HFFc6 (cell line): ENCODE data around the gene ZFAND6. TPM values are rescaled to one million over a fixed set of nuclear protein-coding genes. Genes with fewer than 3 reads are reported as not detected.

ENCODE experiments used
- DNase-seq: peaks from one replicate; pipeline ENCODE4 v3.0.0-alpha.2; 2018
- H3K27ac Mint-ChIP-seq: 2 replicates; pipeline ENCODE4 v1.8.0; 2020; ENCODE audit warnings: mild to moderate bottlenecking, mixed read lengths
- H3K27me3 Mint-ChIP-seq: 2 replicates; pipeline ENCODE4 v1.8.0; 2021; ENCODE audit warnings: mild to moderate bottlenecking, moderate library complexity, mixed read lengths; ENCODE audit not compliant: insufficient read depth
- H3K36me3 Mint-ChIP-seq: 2 replicates; pipeline ENCODE4 v1.8.0; 2021; ENCODE audit warnings: low read depth, mixed read lengths
- H3K4me1 Mint-ChIP-seq: 2 replicates; pipeline ENCODE4 v1.8.0; 2020; ENCODE audit warnings: low read depth, mixed read lengths
- H3K4me3 Mint-ChIP-seq: 2 replicates; pipeline ENCODE4 v1.8.0; 2020; ENCODE audit warnings: mild to moderate bottlenecking, moderate library complexity, mixed read lengths
- H3K9me3 Mint-ChIP-seq: 2 replicates; pipeline ENCODE4 v1.8.0; 2020; ENCODE audit warnings: mild to moderate bottlenecking, mixed read lengths
- total RNA-seq, 6 experiments: library from RNA; stranded (reverse); fragmentation: NEBNext Ultra II Directional; extraction: Animal tissue kit (Norgen Biotek cat#: 25700); gene quantifications; 2 replicates in 1 of 6; 3 replicates in 5 of 6; pipeline ENCODE4 v1.2.3, GENCODE V29; 2021
- TF ChIP-seq, protein P1 (sequence below): fragments of 200-600 bp; sonication (generic); IDR thresholded peaks from 2 replicates; pipeline ENCODE4 v1.5.0; 2021; ENCODE audit warnings: antibody characterized with exemption, mild to moderate bottlenecking

Gene ZFAND6
- total RNA-seq, 6 experiments from 2014 or later = 49.0 to 62.6 (median 57.6) TPM

DNA sequence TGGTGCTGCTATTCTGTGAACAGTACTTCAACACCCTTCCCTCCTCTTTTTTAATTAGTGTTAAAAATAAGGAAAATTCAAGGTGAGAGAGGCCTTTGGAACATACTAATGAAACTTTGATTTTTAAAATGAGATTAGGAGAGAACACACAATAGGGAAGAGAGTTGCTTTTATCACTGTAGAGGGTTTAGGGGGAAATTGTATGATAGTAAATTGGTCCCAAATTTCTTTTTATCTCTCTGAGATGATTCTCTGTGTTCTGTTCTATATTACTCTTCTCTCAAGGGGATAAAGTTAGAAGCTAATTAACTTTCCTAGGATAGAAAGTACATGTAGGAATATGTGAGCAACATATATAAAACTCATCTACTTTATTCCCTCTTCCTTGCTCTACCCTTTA is 40.8 kb downstream of the ZFAND6 start:
- no peaks in the 10 kb centered on the region for H3K27me3 Mint-ChIP-seq
- TF ChIP-seq, protein P1, sequence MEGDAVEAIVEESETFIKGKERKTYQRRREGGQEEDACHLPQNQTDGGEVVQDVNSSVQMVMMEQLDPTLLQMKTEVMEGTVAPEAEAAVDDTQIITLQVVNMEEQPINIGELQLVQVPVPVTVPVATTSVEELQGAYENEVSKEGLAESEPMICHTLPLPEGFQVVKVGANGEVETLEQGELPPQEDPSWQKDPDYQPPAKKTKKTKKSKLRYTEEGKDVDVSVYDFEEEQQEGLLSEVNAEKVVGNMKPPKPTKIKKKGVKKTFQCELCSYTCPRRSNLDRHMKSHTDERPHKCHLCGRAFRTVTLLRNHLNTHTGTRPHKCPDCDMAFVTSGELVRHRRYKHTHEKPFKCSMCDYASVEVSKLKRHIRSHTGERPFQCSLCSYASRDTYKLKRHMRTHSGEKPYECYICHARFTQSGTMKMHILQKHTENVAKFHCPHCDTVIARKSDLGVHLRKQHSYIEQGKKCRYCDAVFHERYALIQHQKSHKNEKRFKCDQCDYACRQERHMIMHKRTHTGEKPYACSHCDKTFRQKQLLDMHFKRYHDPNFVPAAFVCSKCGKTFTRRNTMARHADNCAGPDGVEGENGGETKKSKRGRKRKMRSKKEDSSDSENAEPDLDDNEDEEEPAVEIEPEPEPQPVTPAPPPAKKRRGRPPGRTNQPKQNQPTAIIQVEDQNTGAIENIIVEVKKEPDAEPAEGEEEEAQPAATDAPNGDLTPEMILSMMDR = no peak
- peaks cover 21% of the 10 kb centered on the region for H3K4me1 Mint-ChIP-seq
- H3K27ac Mint-ChIP-seq = no peak overlapping the region
- H3K4me3 Mint-ChIP-seq = no peak overlapping the region
- no peak for DNase-seq
- 0 out of 2 replicates have a peak, but pooled peaks cover 8% of the 10 kb centered on the region for H3K36me3 Mint-ChIP-seq
- H3K9me3 Mint-ChIP-seq = no peaks in the 10 kb centered on the region

DNA sequence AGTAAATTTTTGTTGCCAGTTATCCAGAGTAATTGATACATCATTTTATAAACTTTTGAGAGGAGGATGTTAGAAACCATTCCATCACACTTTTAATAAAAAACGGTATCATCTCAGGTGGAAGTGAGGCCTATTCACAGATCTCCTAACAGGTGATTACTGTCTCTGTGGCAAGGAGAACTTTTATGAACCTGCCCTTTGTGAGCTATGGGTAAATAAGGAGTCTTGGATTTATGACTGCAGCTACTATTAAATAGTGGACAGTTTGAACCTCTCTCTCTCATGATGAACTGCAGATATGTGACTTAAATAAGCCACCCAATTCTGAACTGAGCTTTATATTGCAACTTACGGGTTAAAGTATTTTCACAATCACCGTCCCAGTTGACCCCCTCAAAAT is 45.7 kb downstream of the ZFAND6 start:
- peaks cover 28% of the 10 kb centered on the region for H3K4me1 Mint-ChIP-seq

DNA sequence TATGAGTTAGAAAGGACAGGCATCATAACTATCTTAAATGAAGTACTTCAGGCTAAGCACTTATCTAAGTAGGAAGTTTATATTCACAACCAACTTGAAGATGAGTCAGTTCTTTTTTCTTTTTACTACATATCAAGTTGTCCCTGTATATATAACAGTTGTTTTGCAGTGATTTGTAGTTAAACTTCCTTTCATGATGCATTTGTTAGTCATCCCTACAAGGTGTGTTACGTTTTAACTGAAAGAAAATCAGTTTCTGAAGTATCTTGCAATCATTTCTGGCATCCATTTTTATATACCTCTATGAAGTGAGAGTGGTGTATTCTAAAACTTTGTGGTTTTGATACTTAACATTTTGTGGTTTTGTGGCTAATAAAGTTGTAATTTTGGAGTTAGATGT is 46.1 kb downstream of the ZFAND6 start:
- Mint-ChIP-seq H3K36me3 (peaks cover 14% of the 10 kb centered on the region; the same call in 1 of the 2 replicates), H3K9me3 (no peaks in the 10 kb centered on the region), H3K4me3 (peak overlapping the region; percentile 66), H3K4me1 (peaks cover 28% of the 10 kb centered on the region), H3K27me3 (no peaks in the 10 kb centered on the region; the same call in 1 of the 2 replicates), H3K27ac (peak overlapping the region; percentile 80)
- TF ChIP-seq, protein P1 = no peak
- peak; percentile 72 for DNase-seq

More for the DNA sequence above, 45.7 kb downstream of the ZFAND6 start:
- Mint-ChIP-seq H3K36me3 (peaks cover 14% of the 10 kb centered on the region; the same call in 1 of the 2 replicates), H3K27me3 (no peaks in the 10 kb centered on the region; the same call in 1 of the 2 replicates), H3K9me3 (no peaks in the 10 kb centered on the region), H3K4me3 (peak overlapping the region; percentile 66), H3K27ac (peak overlapping the region; percentile 80)
- DNase-seq = no peak
- TF ChIP-seq, protein P1 = no peak

DNA sequence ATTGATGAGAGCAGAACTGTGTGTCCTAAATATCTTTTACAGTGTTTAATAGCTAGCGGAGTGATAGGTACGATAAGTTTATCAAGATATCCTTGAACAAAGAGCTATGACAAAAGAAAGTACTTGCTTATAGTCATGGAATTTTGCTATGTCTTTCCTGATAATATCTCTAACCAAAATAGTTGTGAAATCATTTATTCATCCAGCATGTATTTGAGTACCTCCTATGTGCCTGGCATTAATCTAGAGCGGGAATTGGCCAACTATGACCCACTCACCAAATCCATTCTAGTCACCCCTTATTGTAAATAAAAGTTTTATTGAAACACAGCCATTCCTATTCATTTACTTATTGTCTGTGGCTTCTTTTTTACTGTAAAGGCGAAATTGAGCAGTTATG is 46.6 kb downstream of the ZFAND6 start:
- TF ChIP-seq, protein P1 = no peak
- Mint-ChIP-seq H3K9me3 (no peaks in the 10 kb centered on the region), H3K4me3 (peak overlapping the region; percentile 61), H3K27ac (peak overlapping the region; percentile 80), H3K4me1 (peaks cover 28% of the 10 kb centered on the region), H3K36me3 (peaks cover 14% of the 10 kb centered on the region; the same call in 1 of the 2 replicates), H3K27me3 (no peaks in the 10 kb centered on the region; the same call in 1 of the 2 replicates)
- peak; percentile 66 for DNase-seq

DNA sequence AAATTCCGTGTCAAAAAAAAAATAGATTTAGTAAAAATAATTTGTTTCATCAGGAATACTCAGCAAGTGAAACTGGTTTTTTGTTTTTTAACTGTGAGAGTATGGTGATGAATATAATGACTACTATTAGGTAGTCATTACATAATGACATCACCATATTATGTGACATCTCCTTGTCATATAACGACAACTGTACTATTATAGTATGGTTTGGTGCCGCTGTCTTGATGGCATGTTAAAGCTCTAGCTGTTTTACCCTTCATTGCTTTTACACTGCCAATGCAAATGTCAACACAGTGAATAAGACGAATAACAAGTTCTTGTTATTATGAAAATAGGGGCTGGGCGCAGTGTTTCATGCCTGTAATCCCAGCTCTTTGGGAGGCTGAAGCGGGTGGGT is 47.7 kb downstream of the ZFAND6 start:
- no peak for DNase-seq
- H3K4me3 Mint-ChIP-seq = no peak overlapping the region
- TF ChIP-seq, protein P1 = no peak
- peaks cover 10% of the 10 kb centered on the region; the same call in 1 of the 2 replicates for H3K36me3 Mint-ChIP-seq
- H3K27me3 Mint-ChIP-seq = no peaks in the 10 kb centered on the region; the same call in 1 of the 2 replicates
- peaks cover 34% of the 10 kb centered on the region for H3K4me1 Mint-ChIP-seq
- no peak overlapping the region for H3K27ac Mint-ChIP-seq
- no peaks in the 10 kb centered on the region for H3K9me3 Mint-ChIP-seq
